ENCODE measurements around the gene TTC33.
"Not testable (repeated sequence)": the region's sequence is repeated elsewhere in the genome, so short reads cannot be mapped to it uniquely, and the experiment has no call there.

Gene TTC33

DNA sequence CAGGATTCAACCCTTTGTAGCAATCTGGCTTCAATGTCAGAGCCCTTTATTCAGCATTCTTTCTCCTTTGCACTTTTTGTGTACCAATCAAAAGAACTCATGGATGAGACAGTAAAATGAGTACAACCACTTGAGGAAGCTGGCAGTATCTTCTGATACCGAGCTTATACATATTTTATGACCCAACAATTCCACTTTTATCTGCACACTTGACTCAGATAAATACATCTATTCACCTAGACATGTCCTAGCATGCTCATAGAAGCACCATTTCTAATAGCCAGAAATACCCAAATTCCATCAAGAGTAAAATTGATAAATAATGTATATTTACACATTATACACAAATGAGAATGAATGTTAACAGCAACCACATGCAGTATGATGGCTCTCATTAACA is 187.2 kb downstream of the TTC33 start:
- no peak overlapping the region for H3K4me2 ChIP-seq
- H3K9ac ChIP-seq = no peak overlapping the region
- H3K4me1 ChIP-seq (ENCODE audit: low read depth, poor library complexity, severe bottlenecking) = no peaks in the 10 kb centered on the region
- H3K4me3 ChIP-seq (IDR thresholded peaks at IDR 0.05; ENCODE audit: insufficient read depth, low read depth, low read length) = no peak overlapping the region
- no peaks in the 10 kb centered on the region for H3K27me3 ChIP-seq (ENCODE audit: insufficient read depth, low read depth)
- no peaks in the 10 kb centered on the region for H3K36me3 ChIP-seq (ENCODE audit: insufficient read depth)
- no peak overlapping the region for H3K27ac ChIP-seq
- TF ChIP-seq, protein P1, sequence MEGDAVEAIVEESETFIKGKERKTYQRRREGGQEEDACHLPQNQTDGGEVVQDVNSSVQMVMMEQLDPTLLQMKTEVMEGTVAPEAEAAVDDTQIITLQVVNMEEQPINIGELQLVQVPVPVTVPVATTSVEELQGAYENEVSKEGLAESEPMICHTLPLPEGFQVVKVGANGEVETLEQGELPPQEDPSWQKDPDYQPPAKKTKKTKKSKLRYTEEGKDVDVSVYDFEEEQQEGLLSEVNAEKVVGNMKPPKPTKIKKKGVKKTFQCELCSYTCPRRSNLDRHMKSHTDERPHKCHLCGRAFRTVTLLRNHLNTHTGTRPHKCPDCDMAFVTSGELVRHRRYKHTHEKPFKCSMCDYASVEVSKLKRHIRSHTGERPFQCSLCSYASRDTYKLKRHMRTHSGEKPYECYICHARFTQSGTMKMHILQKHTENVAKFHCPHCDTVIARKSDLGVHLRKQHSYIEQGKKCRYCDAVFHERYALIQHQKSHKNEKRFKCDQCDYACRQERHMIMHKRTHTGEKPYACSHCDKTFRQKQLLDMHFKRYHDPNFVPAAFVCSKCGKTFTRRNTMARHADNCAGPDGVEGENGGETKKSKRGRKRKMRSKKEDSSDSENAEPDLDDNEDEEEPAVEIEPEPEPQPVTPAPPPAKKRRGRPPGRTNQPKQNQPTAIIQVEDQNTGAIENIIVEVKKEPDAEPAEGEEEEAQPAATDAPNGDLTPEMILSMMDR (conservative IDR thresholded peaks at IDR 0.05; ENCODE audit: low read depth, low read length) = no peak
- no peaks in the 10 kb centered on the region for H3K79me2 ChIP-seq (ENCODE audit: insufficient read depth, low read depth)
- H4K20me1 ChIP-seq (ENCODE audit: insufficient read depth) = no peaks in the 10 kb centered on the region
- no peak overlapping the region for H2AFZ ChIP-seq (ENCODE audit: low read depth)

DNA sequence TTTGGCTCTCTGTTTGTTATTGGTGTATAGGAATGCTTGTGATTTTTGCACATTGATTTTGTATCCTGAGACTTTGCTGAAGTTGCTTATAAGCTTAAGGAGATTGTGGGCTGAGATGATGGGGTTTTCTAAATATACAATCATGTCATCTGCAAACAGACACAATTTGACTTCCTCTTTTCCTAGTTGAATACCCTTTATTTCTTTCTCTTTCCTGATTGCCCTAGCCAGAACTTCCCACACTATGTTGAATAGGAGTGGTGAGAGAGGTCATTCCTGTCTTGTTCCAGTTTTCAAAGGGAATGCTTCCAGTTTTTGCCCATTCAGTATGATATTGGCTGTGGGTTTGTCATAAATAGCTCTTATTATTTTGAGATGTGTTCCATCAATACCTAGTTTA is 192.6 kb downstream of the TTC33 start:
- H3K9ac ChIP-seq; H3K27ac ChIP-seq; H3K79me2 ChIP-seq (ENCODE audit: insufficient read depth, low read depth); H2AFZ ChIP-seq (ENCODE audit: low read depth); H4K20me1 ChIP-seq (ENCODE audit: insufficient read depth); H3K27me3 ChIP-seq (ENCODE audit: insufficient read depth, low read depth); H3K4me3 ChIP-seq (IDR thresholded peaks at IDR 0.05; ENCODE audit: insufficient read depth, low read depth, low read length); H3K36me3 ChIP-seq (ENCODE audit: insufficient read depth); H3K4me2 ChIP-seq; H3K4me1 ChIP-seq (ENCODE audit: low read depth, poor library complexity, severe bottlenecking): not testable (repeated sequence)

DNA sequence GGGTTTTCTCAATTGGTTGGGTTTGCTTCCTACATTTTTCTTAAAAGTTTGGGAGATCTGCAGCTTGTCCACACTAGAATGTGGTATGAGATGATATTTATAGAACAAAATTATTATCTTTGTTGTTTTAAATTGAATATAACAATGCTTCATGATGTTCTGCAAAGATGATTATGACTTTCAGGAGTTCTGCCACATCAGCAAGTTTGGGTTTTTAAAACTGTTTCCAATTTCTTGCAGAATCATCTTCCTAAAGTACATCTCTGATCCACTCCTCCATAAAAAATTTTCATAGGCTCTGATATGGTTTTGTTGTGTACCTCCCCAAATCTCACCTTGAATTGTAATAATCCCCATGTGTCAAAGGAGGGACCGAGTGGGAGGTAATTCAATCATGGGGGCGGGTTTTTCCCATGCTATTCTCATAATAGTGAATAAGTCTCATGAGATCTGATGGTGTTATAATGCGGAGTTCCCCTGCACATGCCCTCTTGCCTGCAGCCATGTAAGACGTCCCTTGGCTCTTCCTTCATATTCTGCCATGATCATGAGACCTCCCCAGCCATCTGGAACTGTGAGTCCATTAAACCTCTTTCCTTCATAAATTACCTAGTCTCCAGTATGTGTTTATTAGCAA is 195.2 kb downstream of the TTC33 start:
- TF ChIP-seq, protein P1 (conservative IDR thresholded peaks at IDR 0.05; ENCODE audit: low read depth, low read length) = no peak

DNA sequence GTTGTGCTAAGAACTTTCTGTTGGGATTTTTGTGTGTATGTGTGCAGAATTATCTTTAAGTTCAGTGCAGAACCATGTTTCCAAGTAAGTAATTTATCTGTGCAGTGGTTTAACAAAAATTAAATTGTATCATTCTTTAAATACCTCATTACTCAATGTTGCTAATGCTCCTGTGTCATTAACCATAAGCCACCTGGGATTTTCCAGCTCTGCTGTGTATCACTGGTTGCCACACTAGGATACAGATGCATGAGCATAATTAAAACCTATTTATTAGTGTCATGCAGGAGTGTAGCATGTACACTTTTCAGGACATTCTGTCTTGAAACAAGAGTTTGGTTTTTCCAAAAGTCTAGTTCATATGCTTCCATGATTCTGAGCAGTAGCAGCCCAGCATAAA is 196.5 kb downstream of the TTC33 start:
- H4K20me1 ChIP-seq (ENCODE audit: insufficient read depth) = no peaks in the 10 kb centered on the region
- no peaks in the 10 kb centered on the region for H3K36me3 ChIP-seq (ENCODE audit: insufficient read depth)
- no peak overlapping the region for H2AFZ ChIP-seq (ENCODE audit: low read depth)
- H3K4me3 ChIP-seq (IDR thresholded peaks at IDR 0.05; ENCODE audit: insufficient read depth, low read depth, low read length) = no peak overlapping the region
- no peak overlapping the region for H3K9ac ChIP-seq
- H3K27me3 ChIP-seq (ENCODE audit: insufficient read depth, low read depth) = no peaks in the 10 kb centered on the region
- H3K4me2 ChIP-seq = no peak overlapping the region
- H3K27ac ChIP-seq = no peak overlapping the region
- no peaks in the 10 kb centered on the region for H3K79me2 ChIP-seq (ENCODE audit: insufficient read depth, low read depth)
- no peaks in the 10 kb centered on the region for H3K4me1 ChIP-seq (ENCODE audit: low read depth, poor library complexity, severe bottlenecking)
- TF ChIP-seq, protein P1 (conservative IDR thresholded peaks at IDR 0.05; ENCODE audit: low read depth, low read length) = no peak

More for the DNA sequence above, 195.2 kb downstream of the TTC33 start:
- Histone ChIP-seq H3K4me3 (IDR thresholded peaks at IDR 0.05; ENCODE audit: insufficient read depth, low read depth, low read length) (no peak overlapping the region), H2AFZ (ENCODE audit: low read depth) (no peak overlapping the region), H3K4me1 (ENCODE audit: low read depth, poor library complexity, severe bottlenecking) (no peaks in the 10 kb centered on the region), H4K20me1 (ENCODE audit: insufficient read depth) (no peaks in the 10 kb centered on the region), H3K79me2 (ENCODE audit: insufficient read depth, low read depth) (no peaks in the 10 kb centered on the region), H3K27me3 (ENCODE audit: insufficient read depth, low read depth) (no peaks in the 10 kb centered on the region), H3K9ac (no peak overlapping the region), H3K4me2 (no peak overlapping the region), H3K27ac (no peak overlapping the region), H3K36me3 (ENCODE audit: insufficient read depth) (no peaks in the 10 kb centered on the region)

DNA sequence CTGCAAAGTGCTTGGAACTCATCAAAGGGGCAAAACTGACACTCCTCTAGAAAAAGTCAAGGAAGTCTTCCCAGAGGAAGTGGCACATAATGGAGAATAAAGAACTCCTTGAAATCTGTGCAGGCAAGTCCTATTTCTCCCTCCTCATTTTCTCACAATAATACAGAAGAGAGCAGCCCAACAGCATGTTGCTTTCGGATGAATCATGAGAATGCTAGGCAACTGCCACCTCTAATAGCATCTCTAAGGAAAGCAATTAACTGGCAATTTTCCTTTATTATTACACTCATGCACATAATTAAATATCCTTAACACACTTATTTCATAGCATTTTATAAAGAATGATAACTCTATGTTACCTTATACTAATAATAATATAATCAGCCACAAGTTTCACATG is 198.3 kb downstream of the TTC33 start:
- Histone ChIP-seq H3K4me3 (IDR thresholded peaks at IDR 0.05; ENCODE audit: insufficient read depth, low read depth, low read length) (no peak overlapping the region), H3K79me2 (ENCODE audit: insufficient read depth, low read depth) (no peaks in the 10 kb centered on the region), H3K27ac (no peak overlapping the region), H3K9ac (no peak overlapping the region), H3K4me2 (no peak overlapping the region), H3K4me1 (ENCODE audit: low read depth, poor library complexity, severe bottlenecking) (no peaks in the 10 kb centered on the region), H3K27me3 (ENCODE audit: insufficient read depth, low read depth) (no peaks in the 10 kb centered on the region), H4K20me1 (ENCODE audit: insufficient read depth) (no peaks in the 10 kb centered on the region), H3K36me3 (ENCODE audit: insufficient read depth) (no peaks in the 10 kb centered on the region), H2AFZ (ENCODE audit: low read depth) (no peak overlapping the region)
- TF ChIP-seq, protein P1 (conservative IDR thresholded peaks at IDR 0.05; ENCODE audit: low read depth, low read length) = no peak

Measured in KMS-11 (cell line).